GM19395 (cell line): ENCODE measurements around the gene LMAN1.

Source experiments
- ATAC-seq: cut with Tn5 transposase; IDR thresholded peaks from one replicate; pipeline ENCODE4 v1.9.1; 2021; ENCODE audit warnings: mild to moderate bottlenecking, moderate library complexity; ENCODE audit not compliant: unreplicated experiment

LMAN1 gene

GRCh38 chr18:59306640-59307039 lies 52.4 kb downstream of the LMAN1 start:
- ATAC-seq, result no peak

- no peak for ATAC-seq
These were observed 53.8 kb downstream of the LMAN1 start for GRCh38 chr18:59305295-59305694.

- no peak for ATAC-seq
These were observed 55.3 kb downstream of the LMAN1 start for GRCh38 chr18:59303656-59304195.

GRCh38 chr18:59303006-59303405 lies 56.1 kb downstream of the LMAN1 start:
- no peak for ATAC-seq

GRCh38 chr18:59301929-59302328 lies 57.1 kb downstream of the LMAN1 start:
- no peak for ATAC-seq

- no peak for ATAC-seq
These were observed 58.3 kb downstream of the LMAN1 start for GRCh38 chr18:59300676-59301285.

- ATAC-seq, result no peak
These were observed 60.2 kb downstream of the LMAN1 start for GRCh38 chr18:59298871-59299270.

GRCh38 chr18:59293317-59293716 lies 65.7 kb downstream of the LMAN1 start:
- no peak for ATAC-seq

GRCh38 chr18:59286341-59286740 lies 72.7 kb downstream of the LMAN1 start:
- ATAC-seq, result no peak

GRCh38 chr18:59282341-59282740 lies 76.7 kb downstream of the LMAN1 start:
- ATAC-seq, result no peak

- no peak for ATAC-seq
These were observed 79.3 kb downstream of the LMAN1 start for GRCh38 chr18:59279722-59280121.

GRCh38 chr18:59279193-59279592 lies 79.9 kb downstream of the LMAN1 start:
- ATAC-seq, result no peak

GRCh38 chr18:59278793-59279192 lies 80.3 kb downstream of the LMAN1 start:
- ATAC-seq, result no peak
